Esophagus (tissue), 2 donors: ENCODE measurements around the gene TMEM59L. TPM values are rescaled to one million over a fixed set of nuclear protein-coding genes. Genes with fewer than 3 reads are reported as not detected.
"Not testable (repeated sequence)": the region's sequence is repeated elsewhere in the genome, so short reads cannot be mapped to it uniquely, and the experiment has no call there.

ENCODE experiments used
- H3K27ac ChIP-seq, 2 donors: one replicate each; pipeline ENCODE4 v1.5.1; 2013; ENCODE audit warnings: low read depth in 2 of 2, mild to moderate bottlenecking in 2 of 2, inconsistent platforms in 1 of 2, low read length in 1 of 2, moderate library complexity in 1 of 2
- H3K27me3 ChIP-seq, 2 donors: one replicate each; pipeline ENCODE4 v1.6.1; 2013; ENCODE audit warnings: low read length in 2 of 2, control low read depth in 1 of 2, mild to moderate bottlenecking in 1 of 2; ENCODE audit not compliant: insufficient read depth in 2 of 2, control insufficient read depth in 1 of 2
- H3K36me3 ChIP-seq, 2 donors: one replicate each; pipeline ENCODE4 v1.6.1; 2013; ENCODE audit warnings: low read length in 1 of 2; ENCODE audit not compliant: control insufficient read depth in 2 of 2, insufficient read depth in 2 of 2
- H3K4me1 ChIP-seq, 2 donors: one replicate each; pipeline ENCODE4 v1.6.1; 2013; ENCODE audit warnings: low read length in 1 of 2; ENCODE audit not compliant: control insufficient read depth in 2 of 2, insufficient read depth in 2 of 2
- H3K4me3 ChIP-seq, 2 donors: one replicate each; pipeline ENCODE4 v1.5.1; 2013; ENCODE audit warnings: low read length in 2 of 2, mild to moderate bottlenecking in 2 of 2, low read depth in 1 of 2, moderate library complexity in 1 of 2
- H3K9me3 ChIP-seq, 2 donors: one replicate each; pipeline ENCODE4 v1.6.1; 2013; ENCODE audit warnings: mild to moderate bottlenecking in 2 of 2, low read depth in 1 of 2, low read length in 1 of 2, moderate library complexity in 1 of 2; ENCODE audit not compliant: control insufficient read depth in 2 of 2, insufficient read depth in 1 of 2
- WGBS, 2 donors: extraction: QIAGEN DNeasy Blood & Tissue Kit; methylation state at CpG; one replicate each; pipeline ENCODE4 v1.1.7; 2013; 5-methylcytosine and 5-hydroxymethylcytosine counted together
- polyA plus RNA-seq, 2 donors: library from polyadenylated mRNA; stranded (reverse); fragments of 200-250 nt; gene quantifications; one replicate each; pipeline ENCODE4 v1.2.3, GENCODE V29; 2013
- donor health status: healthy with polysubstance abuse.
- donor health status: Bipolar disorder and iron deficiency.

TMEM59L gene
- polyA plus RNA-seq, 2 donors, result 0.41 to 0.71 TPM

- Histone ChIP-seq H3K27ac (peak overlapping the region in 1 of 2 donors; percentile 22), H3K27me3 (no peaks in the 10 kb centered on the region), H3K4me1 (peaks cover 9 to 10% of the 10 kb centered on the region in 2 donors), H3K9me3 (peaks cover 0 to 4% of the 10 kb centered on the region in 2 donors), H3K36me3 (peaks cover 0 to 5% of the 10 kb centered on the region in 2 donors), H3K4me3 (peak overlapping the region in 1 of 2 donors; percentile 7)
- 1% methylated on average over 47 to 54 of the region's 54 CpGs for WGBS, 2 donors
Measured at GRCh38 chr19:18594096-18594823, 18.4 kb upstream of the TMEM59L start.

GRCh38 chr19:18594824-18595373 lies 17.8 kb upstream of the TMEM59L start:
- Histone ChIP-seq H3K4me1 (peaks cover 3 to 7% of the 10 kb centered on the region in 2 donors), H3K4me3 (peak overlapping the region in 1 of 2 donors; percentile 7), H3K36me3 (peaks cover 0 to 5% of the 10 kb centered on the region in 2 donors), H3K27ac (no peak overlapping the region), H3K27me3 (no peaks in the 10 kb centered on the region), H3K9me3 (peaks cover 0 to 4% of the 10 kb centered on the region in 2 donors)
- 26 to 32% methylated on average over 17 to 26 of the region's 26 CpGs for WGBS, 2 donors

- H3K4me1 ChIP-seq, result peaks cover 3 to 5% of the 10 kb centered on the region in 2 donors
- peaks cover 0 to 5% of the 10 kb centered on the region in 2 donors for H3K36me3 ChIP-seq
- peaks cover 0 to 4% of the 10 kb centered on the region in 2 donors for H3K9me3 ChIP-seq
- H3K27me3 ChIP-seq, result no peaks in the 10 kb centered on the region
- 67 to 71% methylated on average over 6 of the region's 6 CpGs for WGBS, 2 donors
- no peak overlapping the region for H3K27ac ChIP-seq
- no peak overlapping the region for H3K4me3 ChIP-seq
Measured at GRCh38 chr19:18595475-18595874, 17.2 kb upstream of the TMEM59L start.

GRCh38 chr19:18596752-18597157 lies 15.9 kb upstream of the TMEM59L start:
- Histone ChIP-seq H3K4me1 (peaks cover 3 to 5% of the 10 kb centered on the region in 2 donors), H3K36me3 (no peaks in the 10 kb centered on the region), H3K4me3 (no peak overlapping the region), H3K27ac (no peak overlapping the region), H3K9me3 (no peaks in the 10 kb centered on the region), H3K27me3 (no peaks in the 10 kb centered on the region)
- WGBS, 2 donors, result 35 to 45% methylated on average over 21 of the region's 21 CpGs

- 48 to 61% methylated on average over 25 of the region's 25 CpGs for WGBS, 2 donors
- no peaks in the 10 kb centered on the region for H3K36me3 ChIP-seq
- peaks cover 3 to 5% of the 10 kb centered on the region in 2 donors for H3K4me1 ChIP-seq
- H3K27me3 ChIP-seq, result no peaks in the 10 kb centered on the region
- no peak overlapping the region for H3K27ac ChIP-seq
- H3K4me3 ChIP-seq, result no peak overlapping the region
- no peaks in the 10 kb centered on the region for H3K9me3 ChIP-seq
Measured at GRCh38 chr19:18597809-18598660, 14.6 kb upstream of the TMEM59L start.

- no peak overlapping the region for H3K27ac ChIP-seq
- peaks cover 0 to 5% of the 10 kb centered on the region in 2 donors for H3K27me3 ChIP-seq
- no peaks in the 10 kb centered on the region for H3K9me3 ChIP-seq
- 80 to 87% methylated on average over 20 of the region's 20 CpGs for WGBS, 2 donors
- no peaks in the 10 kb centered on the region for H3K36me3 ChIP-seq
- H3K4me1 ChIP-seq, result peaks cover 0 to 2% of the 10 kb centered on the region in 2 donors
- no peak overlapping the region for H3K4me3 ChIP-seq
Measured at GRCh38 chr19:18599485-18599884, 13.2 kb upstream of the TMEM59L start.

GRCh38 chr19:18600692-18601397 lies 11.8 kb upstream of the TMEM59L start:
- WGBS, 2 donors, result 91% methylated on average over 15 of the region's 15 CpGs
- not testable (repeated sequence) for H3K27ac ChIP-seq, H3K4me1 ChIP-seq, H3K36me3 ChIP-seq, H3K4me3 ChIP-seq, H3K9me3 ChIP-seq
- H3K27me3 ChIP-seq, result peaks cover 0 to 11% of the 10 kb centered on the region in 2 donors

- no peak overlapping the region for H3K27ac ChIP-seq
- no peaks in the 10 kb centered on the region for H3K36me3 ChIP-seq
- no peaks in the 10 kb centered on the region for H3K4me1 ChIP-seq
- peaks cover 0 to 14% of the 10 kb centered on the region in 2 donors for H3K27me3 ChIP-seq
- WGBS, 2 donors, result 74 to 84% methylated on average over 4 of the region's 4 CpGs
- no peaks in the 10 kb centered on the region for H3K9me3 ChIP-seq
- no peak overlapping the region for H3K4me3 ChIP-seq
Measured at GRCh38 chr19:18601875-18602274, 10.8 kb upstream of the TMEM59L start.
